DOHH2 (cell line): Measurements from ENCODE around the gene ANTXR1.

Source experiments
- EZH2phosphoT487 ChIP-seq: fragments of 200-600 bp; sonication (generic); IDR thresholded peaks from 2 replicates; pipeline ENCODE4 v1.6.1; 2017; ENCODE audit warnings: borderline replicate concordance, mild to moderate bottlenecking, antibody characterized with exemption, low read length, moderate library complexity, mixed read lengths
- TF ChIP-seq, protein P1 (sequence below): fragments of 200-600 bp; sonication (generic); IDR thresholded peaks from one replicate; pipeline ENCODE4 v1.5.1; 2014; ENCODE audit warnings: antibody characterized with exemption, mild to moderate bottlenecking, low read depth, low read length; ENCODE audit not compliant: poor library complexity, severe bottlenecking

DNA sequence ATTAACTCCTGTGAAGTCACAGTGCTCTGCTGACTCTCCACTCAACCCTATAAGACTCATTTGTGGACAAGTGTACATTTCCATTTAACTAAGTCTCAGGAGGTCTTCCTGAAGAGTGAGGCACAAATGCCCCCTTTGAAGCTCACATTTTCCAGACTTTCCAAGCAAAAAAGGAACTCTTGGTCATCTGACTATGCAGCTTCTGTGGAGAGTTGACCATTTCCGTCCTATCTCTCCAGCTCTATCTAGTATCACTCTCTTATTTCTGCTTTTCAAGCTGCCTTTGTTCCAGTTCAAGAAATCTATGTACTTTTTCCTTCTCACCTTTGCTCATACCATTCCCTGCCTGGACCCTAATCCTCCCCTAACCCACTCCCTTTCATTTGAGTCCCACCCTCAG is 77.0 kb downstream of the ANTXR1 start:
- TF ChIP-seq, protein P1, sequence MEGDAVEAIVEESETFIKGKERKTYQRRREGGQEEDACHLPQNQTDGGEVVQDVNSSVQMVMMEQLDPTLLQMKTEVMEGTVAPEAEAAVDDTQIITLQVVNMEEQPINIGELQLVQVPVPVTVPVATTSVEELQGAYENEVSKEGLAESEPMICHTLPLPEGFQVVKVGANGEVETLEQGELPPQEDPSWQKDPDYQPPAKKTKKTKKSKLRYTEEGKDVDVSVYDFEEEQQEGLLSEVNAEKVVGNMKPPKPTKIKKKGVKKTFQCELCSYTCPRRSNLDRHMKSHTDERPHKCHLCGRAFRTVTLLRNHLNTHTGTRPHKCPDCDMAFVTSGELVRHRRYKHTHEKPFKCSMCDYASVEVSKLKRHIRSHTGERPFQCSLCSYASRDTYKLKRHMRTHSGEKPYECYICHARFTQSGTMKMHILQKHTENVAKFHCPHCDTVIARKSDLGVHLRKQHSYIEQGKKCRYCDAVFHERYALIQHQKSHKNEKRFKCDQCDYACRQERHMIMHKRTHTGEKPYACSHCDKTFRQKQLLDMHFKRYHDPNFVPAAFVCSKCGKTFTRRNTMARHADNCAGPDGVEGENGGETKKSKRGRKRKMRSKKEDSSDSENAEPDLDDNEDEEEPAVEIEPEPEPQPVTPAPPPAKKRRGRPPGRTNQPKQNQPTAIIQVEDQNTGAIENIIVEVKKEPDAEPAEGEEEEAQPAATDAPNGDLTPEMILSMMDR: no peak
- TF ChIP-seq EZH2phosphoT487: no peak
